Measurements from ENCODE around the gene FSIP1. TPM values are rescaled to one million over a fixed set of nuclear protein-coding genes. Genes with fewer than 3 reads are reported as not detected.

FSIP1 gene
- total RNA-seq, 2 experiments from 2014 or later: 0.22 to 0.34 TPM

DNA sequence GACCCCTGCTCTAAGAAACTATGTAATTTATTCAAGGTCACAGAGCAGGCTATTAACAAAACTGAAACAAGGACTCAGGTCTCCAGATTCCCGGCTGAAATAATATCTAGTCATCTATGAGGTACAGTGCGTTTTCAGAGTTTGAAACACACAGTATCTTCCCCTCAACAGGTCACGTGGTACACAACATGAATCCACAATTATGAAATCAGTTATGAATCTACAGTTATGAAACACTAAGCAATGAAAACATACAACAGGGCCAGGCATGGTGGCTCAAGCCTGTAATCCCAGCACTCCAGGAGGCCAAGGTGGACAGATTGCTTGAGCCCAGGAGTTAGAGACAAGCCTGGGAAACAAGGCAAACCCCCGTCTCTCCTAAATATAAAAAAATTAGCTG is 72.7 kb downstream of the FSIP1 start:
- H3K4me3 Mint-ChIP-seq: no peak overlapping the region
- H3K4me1 ChIP-seq (ENCODE audit: insufficient read depth, low read length): no peaks in the 10 kb centered on the region
- no peak overlapping the region for H3K27ac Mint-ChIP-seq
- no peak for ATAC-seq (ENCODE audit: poor library complexity)
- ChIA-PET POLR2A (no interaction called here), CTCF (no interaction called here)
- no peaks in the 10 kb centered on the region for H3K36me3 ChIP-seq (ENCODE audit: insufficient read depth, low read length)
- no peaks in the 10 kb centered on the region for H3K36me3 Mint-ChIP-seq (ENCODE audit: low read depth)
- H3K27me3 Mint-ChIP-seq: no peaks in the 10 kb centered on the region
- no peaks in the 10 kb centered on the region for H3K27me3 ChIP-seq (ENCODE audit: control insufficient read depth in 1 of 2, insufficient read depth in 2 of 2, low read length in 2 of 2)
- no peak overlapping the region for H3K4me3 ChIP-seq (ENCODE audit: low read length)
- H3K9me3 ChIP-seq (ENCODE audit: control insufficient read depth in 1 of 2, insufficient read depth in 1 of 2, low read length in 2 of 2): no peaks in the 10 kb centered on the region
- intact Hi-C loops (cut with DNase I, micrococcal nuclease): no loop called here
- H3K27ac ChIP-seq (ENCODE audit: low read depth in 1 of 2, low read length in 2 of 2): no peak overlapping the region
- H3K9me3 Mint-ChIP-seq: no peaks in the 10 kb centered on the region
- no peak for DNase-seq
- H3K4me1 Mint-ChIP-seq (ENCODE audit: low read depth): no peaks in the 10 kb centered on the region
- TF ChIP-seq, protein P1, sequence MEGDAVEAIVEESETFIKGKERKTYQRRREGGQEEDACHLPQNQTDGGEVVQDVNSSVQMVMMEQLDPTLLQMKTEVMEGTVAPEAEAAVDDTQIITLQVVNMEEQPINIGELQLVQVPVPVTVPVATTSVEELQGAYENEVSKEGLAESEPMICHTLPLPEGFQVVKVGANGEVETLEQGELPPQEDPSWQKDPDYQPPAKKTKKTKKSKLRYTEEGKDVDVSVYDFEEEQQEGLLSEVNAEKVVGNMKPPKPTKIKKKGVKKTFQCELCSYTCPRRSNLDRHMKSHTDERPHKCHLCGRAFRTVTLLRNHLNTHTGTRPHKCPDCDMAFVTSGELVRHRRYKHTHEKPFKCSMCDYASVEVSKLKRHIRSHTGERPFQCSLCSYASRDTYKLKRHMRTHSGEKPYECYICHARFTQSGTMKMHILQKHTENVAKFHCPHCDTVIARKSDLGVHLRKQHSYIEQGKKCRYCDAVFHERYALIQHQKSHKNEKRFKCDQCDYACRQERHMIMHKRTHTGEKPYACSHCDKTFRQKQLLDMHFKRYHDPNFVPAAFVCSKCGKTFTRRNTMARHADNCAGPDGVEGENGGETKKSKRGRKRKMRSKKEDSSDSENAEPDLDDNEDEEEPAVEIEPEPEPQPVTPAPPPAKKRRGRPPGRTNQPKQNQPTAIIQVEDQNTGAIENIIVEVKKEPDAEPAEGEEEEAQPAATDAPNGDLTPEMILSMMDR (IDR thresholded peaks at IDR 0.05): no peak

GRCh38 chr15:39706206-39706605 is 76.4 kb downstream of the FSIP1 start:
- H3K4me3 ChIP-seq (ENCODE audit: low read length): no peak overlapping the region
- Mint-ChIP-seq H3K36me3 (ENCODE audit: low read depth) (no peaks in the 10 kb centered on the region), H3K4me1 (ENCODE audit: low read depth) (no peaks in the 10 kb centered on the region), H3K27me3 (no peaks in the 10 kb centered on the region), H3K27ac (no peak overlapping the region), H3K4me3 (no peak overlapping the region), H3K9me3 (no peaks in the 10 kb centered on the region)
- POLR2A ChIA-PET: no interaction called here
- H3K36me3 ChIP-seq (ENCODE audit: insufficient read depth, low read length): no peaks in the 10 kb centered on the region
- intact Hi-C loops (cut with DNase I, micrococcal nuclease): no loop called here
- no peaks in the 10 kb centered on the region for H3K4me1 ChIP-seq (ENCODE audit: insufficient read depth, low read length)
- H3K27me3 ChIP-seq (ENCODE audit: control insufficient read depth in 1 of 2, insufficient read depth in 2 of 2, low read length in 2 of 2): no peaks in the 10 kb centered on the region
- no peak for DNase-seq
- H3K27ac ChIP-seq (ENCODE audit: low read depth in 1 of 2, low read length in 2 of 2): no peak overlapping the region
- TF ChIP-seq, protein P1 (IDR thresholded peaks at IDR 0.05): no peak
- CTCF ChIA-PET: no interaction called here
- H3K9me3 ChIP-seq (ENCODE audit: control insufficient read depth in 1 of 2, insufficient read depth in 1 of 2, low read length in 2 of 2): no peaks in the 10 kb centered on the region
- ATAC-seq (ENCODE audit: poor library complexity): no peak

- no peaks in the 10 kb centered on the region for H3K4me1 Mint-ChIP-seq (ENCODE audit: low read depth)
- no peaks in the 10 kb centered on the region for H3K36me3 Mint-ChIP-seq (ENCODE audit: low read depth)
- Histone ChIP-seq H3K27me3 (ENCODE audit: control insufficient read depth in 1 of 2, insufficient read depth in 2 of 2, low read length in 2 of 2) (no peaks in the 10 kb centered on the region), H3K4me3 (ENCODE audit: low read length) (no peak overlapping the region), H3K4me1 (ENCODE audit: insufficient read depth, low read length) (no peaks in the 10 kb centered on the region), H3K27ac (ENCODE audit: low read depth in 1 of 2, low read length in 2 of 2) (no peak overlapping the region), H3K36me3 (ENCODE audit: insufficient read depth, low read length) (no peaks in the 10 kb centered on the region), H3K9me3 (ENCODE audit: control insufficient read depth in 1 of 2, insufficient read depth in 1 of 2, low read length in 2 of 2) (no peaks in the 10 kb centered on the region)
- no peak for ATAC-seq (ENCODE audit: poor library complexity)
- CTCF ChIA-PET: interaction anchor here (1.6 kb wide), 1 partner anchor 9 kb away, joined by 3 read pairs; no protein-coding TSS in a partner anchor
- H3K27ac Mint-ChIP-seq: no peak overlapping the region
- POLR2A ChIA-PET: no interaction called here
- DNase-seq: no peak
- TF ChIP-seq, protein P1 (IDR thresholded peaks at IDR 0.05): no peak
- intact Hi-C loops (cut with DNase I, micrococcal nuclease): no loop called here
- no peaks in the 10 kb centered on the region for H3K27me3 Mint-ChIP-seq
- no peak overlapping the region for H3K4me3 Mint-ChIP-seq
- no peaks in the 10 kb centered on the region for H3K9me3 Mint-ChIP-seq
Measured at GRCh38 chr15:39704689-39705088, 78.0 kb downstream of the FSIP1 start.

Measured in CD4-positive, alpha-beta T cell (primary cell).